Lower lobe of right lung (tissue), 2 donors: ENCODE data around the gene NDRG2. TPM values are rescaled to one million over a fixed set of nuclear protein-coding genes. Genes with fewer than 3 reads are reported as not detected.

Source experiments
- ATAC-seq, 2 donors: fragments of 200-7000 bp; cut with Tn5 transposase; one replicate each; pipeline ENCODE4 v1.9.1; 2020 to 2022; ENCODE audit warnings: mild to moderate bottlenecking in 2 of 2, moderate library complexity in 2 of 2
- DNase-seq: peaks from one replicate; pipeline ENCODE4 v3.0.0-alpha.2; 2020
- H3K27ac ChIP-seq: fragments of 200-600 bp; one replicate; pipeline ENCODE4 v1.8.0; 2022
- H3K27me3 ChIP-seq: fragments of 200-600 bp; one replicate; pipeline ENCODE4 v1.8.0; 2022; ENCODE audit warnings: low read depth
- H3K36me3 ChIP-seq: fragments of 200-600 bp; one replicate; pipeline ENCODE4 v1.8.0; 2022; ENCODE audit warnings: mild to moderate bottlenecking
- H3K4me1 ChIP-seq: fragments of 200-600 bp; one replicate; pipeline ENCODE4 v1.8.0; 2022
- H3K4me3 ChIP-seq: fragments of 200-600 bp; one replicate; pipeline ENCODE4 v1.8.0; 2022; ENCODE audit warnings: mild to moderate bottlenecking
- H3K9me3 ChIP-seq: fragments of 200-600 bp; one replicate; pipeline ENCODE4 v1.8.0; 2022
- intact Hi-C: fragments of 100-400 bp; cut with DNase I; formaldehyde crosslinking; loops from one replicate; pipeline ENCODE4 v1.11.0; 2022
- total RNA-seq: library from RNA; stranded (reverse); fragmentation: NEBNext Ultra II Directional; extraction: Animal tissue kit (Norgen Biotek cat#: 25700); gene quantifications from one replicate; pipeline ENCODE4 v1.2.1, GENCODE V29; 2021
- TF ChIP-seq, protein P1 (sequence below): fragments of 200-600 bp; IDR thresholded peaks from one replicate; pipeline ENCODE4 v1.8.0; 2022; ENCODE audit warnings: antibody characterized with exemption, mild to moderate bottlenecking
- donor health status: DM: no; HTN: yes; CAD: no; lungs with severe emphysema.

Gene NDRG2
- total RNA-seq, 1 donor from 2014 or later = 92.7 TPM

DNA sequence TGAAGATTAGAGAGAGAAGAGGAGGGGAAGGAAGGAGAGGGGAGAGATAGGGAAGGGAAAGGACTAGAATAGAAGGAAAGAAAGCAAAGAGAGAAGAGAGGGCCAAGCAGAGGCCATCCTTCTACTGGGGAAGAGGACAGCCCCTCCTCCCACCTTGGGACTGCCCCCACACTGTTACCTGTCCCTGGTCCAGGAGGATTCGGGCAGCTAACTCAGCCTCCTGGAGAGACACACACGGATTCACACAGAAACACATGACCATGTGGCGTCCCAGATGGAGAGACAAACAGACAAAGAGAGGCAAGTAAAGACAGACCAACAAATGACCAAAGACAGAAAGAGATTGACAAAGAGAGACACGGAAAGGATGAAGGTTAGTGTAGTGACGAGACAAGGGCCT lies 2.2 kb downstream of the NDRG2 start:
- ATAC-seq = no peak
- Histone ChIP-seq H3K4me3 (peak overlapping the region; percentile 90), H3K27ac (peak overlapping the region; percentile 4), H3K27me3 (no peaks in the 10 kb centered on the region), H3K4me1 (peaks cover 20% of the 10 kb centered on the region), H3K9me3 (no peaks in the 10 kb centered on the region), H3K36me3 (peaks cover 46% of the 10 kb centered on the region)
- intact Hi-C loops = loop anchor here (5.0 kb wide), 1 partner anchor 75 kb away; the partner anchor contains the start of gene ZNF219
- DNase-seq = no peak
- TF ChIP-seq, protein P1, sequence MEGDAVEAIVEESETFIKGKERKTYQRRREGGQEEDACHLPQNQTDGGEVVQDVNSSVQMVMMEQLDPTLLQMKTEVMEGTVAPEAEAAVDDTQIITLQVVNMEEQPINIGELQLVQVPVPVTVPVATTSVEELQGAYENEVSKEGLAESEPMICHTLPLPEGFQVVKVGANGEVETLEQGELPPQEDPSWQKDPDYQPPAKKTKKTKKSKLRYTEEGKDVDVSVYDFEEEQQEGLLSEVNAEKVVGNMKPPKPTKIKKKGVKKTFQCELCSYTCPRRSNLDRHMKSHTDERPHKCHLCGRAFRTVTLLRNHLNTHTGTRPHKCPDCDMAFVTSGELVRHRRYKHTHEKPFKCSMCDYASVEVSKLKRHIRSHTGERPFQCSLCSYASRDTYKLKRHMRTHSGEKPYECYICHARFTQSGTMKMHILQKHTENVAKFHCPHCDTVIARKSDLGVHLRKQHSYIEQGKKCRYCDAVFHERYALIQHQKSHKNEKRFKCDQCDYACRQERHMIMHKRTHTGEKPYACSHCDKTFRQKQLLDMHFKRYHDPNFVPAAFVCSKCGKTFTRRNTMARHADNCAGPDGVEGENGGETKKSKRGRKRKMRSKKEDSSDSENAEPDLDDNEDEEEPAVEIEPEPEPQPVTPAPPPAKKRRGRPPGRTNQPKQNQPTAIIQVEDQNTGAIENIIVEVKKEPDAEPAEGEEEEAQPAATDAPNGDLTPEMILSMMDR = no peak

DNA sequence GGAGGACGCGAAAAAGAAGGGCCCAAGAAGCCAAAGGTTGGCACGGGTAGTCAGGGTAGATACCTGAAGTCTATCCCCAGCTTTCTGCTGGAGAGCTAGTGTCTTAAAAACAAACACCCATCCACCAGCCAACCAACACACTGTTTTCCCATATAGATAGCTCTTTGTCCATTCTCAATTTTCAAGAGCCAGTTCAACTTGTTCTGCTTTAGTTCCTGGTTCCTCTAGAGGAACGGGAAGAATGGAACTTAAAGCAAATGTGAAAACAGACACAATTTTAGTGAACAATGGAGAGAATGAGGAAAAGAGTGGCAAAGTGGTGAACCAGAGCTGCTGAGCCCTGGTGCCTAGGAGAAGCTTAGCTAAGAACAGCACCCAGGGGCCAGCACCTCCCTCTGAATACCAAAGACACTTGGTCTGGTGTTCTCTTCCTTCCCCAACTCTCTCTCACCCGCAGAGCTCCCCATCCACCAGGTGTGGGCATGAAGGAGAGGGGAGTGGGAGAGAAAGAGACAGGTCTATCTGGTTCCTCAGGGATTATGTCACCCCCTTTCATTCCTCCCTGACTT lies 3.8 kb downstream of the NDRG2 start:
- H3K4me1 ChIP-seq = peaks cover 22% of the 10 kb centered on the region
- DNase-seq (no peak), ATAC-seq (no peak)
- intact Hi-C loops = loop anchor here (5.0 kb wide), 1 partner anchor 76 kb away; the partner anchor contains the start of gene ZNF219
- H3K9me3 ChIP-seq = no peaks in the 10 kb centered on the region
- no peak overlapping the region for H3K27ac ChIP-seq
- no peaks in the 10 kb centered on the region for H3K27me3 ChIP-seq
- TF ChIP-seq, protein P1 = no peak
- peaks cover 55% of the 10 kb centered on the region for H3K36me3 ChIP-seq
- H3K4me3 ChIP-seq = no peak overlapping the region

DNA sequence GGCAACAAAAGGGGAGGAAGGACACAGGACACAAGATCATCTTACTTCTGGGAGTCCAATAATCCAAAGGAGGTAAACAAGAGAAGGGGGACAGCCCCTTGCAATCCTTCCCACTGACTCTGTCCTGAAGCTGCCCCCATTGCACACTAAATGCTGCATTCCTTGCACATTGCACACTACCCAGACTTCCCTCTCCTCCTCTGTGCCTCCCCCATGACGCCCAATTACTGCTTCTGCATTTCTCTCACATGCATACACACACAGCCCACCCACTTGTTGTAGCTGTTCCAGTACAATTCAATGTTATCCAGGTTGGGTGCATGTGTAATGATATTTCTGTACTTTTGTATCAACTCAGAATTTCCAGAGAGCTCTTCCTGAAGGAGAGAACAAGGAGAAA lies 5.5 kb downstream of the NDRG2 start:
- no peaks in the 10 kb centered on the region for H3K27me3 ChIP-seq
- no peak overlapping the region for H3K27ac ChIP-seq
- peaks cover 55% of the 10 kb centered on the region for H3K36me3 ChIP-seq
- no peak overlapping the region for H3K4me3 ChIP-seq
- peaks cover 28% of the 10 kb centered on the region for H3K4me1 ChIP-seq
- TF ChIP-seq, protein P1 = no peak
- no peak for ATAC-seq
- no peaks in the 10 kb centered on the region for H3K9me3 ChIP-seq
- DNase-seq = no peak
- intact Hi-C loops = no loop called here

DNA sequence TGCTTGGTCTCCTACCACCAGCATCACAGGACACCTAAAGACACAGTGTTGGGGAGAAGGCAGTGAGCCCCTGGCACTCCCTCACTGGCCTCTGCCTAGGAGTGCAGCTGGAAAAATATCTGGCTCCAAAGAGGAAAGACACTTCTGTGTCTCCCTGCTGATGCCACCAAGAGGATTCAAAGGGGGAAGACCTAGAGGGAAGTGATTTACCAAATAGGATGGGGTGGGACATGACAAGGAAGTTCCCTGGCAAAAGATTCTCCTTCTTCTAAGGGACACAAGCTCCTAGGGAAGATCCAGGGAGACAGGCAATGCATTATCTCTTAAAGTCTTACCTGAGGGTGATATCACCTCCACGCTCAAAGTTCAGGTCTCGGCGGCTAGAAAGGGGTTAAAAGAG lies 6.1 kb downstream of the NDRG2 start:
- ATAC-seq (no peak), DNase-seq (no peak)
- H3K4me1 ChIP-seq = peaks cover 28% of the 10 kb centered on the region
- no peaks in the 10 kb centered on the region for H3K27me3 ChIP-seq
- H3K27ac ChIP-seq = no peak overlapping the region
- TF ChIP-seq, protein P1 = no peak
- intact Hi-C loops = no loop called here
- H3K4me3 ChIP-seq = no peak overlapping the region
- peaks cover 55% of the 10 kb centered on the region for H3K36me3 ChIP-seq
- no peaks in the 10 kb centered on the region for H3K9me3 ChIP-seq

DNA sequence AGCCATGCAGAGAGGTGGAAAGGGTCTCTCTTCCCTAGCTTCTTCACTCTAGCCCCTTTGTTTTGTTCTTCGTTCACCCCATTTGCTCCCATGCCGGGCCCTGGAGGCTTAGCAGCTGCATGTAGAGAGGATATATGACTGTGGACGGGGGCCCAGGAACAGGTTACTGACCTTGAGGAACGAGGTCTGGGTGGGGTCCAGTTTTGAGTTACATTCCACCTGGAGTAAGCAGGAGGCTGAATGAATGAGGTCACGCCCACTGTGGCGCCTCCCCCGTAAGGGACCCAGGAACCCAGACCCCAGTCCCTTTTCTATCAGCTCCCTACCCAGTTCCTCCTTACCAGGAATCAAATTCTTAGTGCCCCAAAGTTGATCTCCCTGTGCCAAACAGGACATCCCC lies 6.6 kb downstream of the NDRG2 start:
- Histone ChIP-seq H3K4me1 (peaks cover 28% of the 10 kb centered on the region), H3K36me3 (peaks cover 55% of the 10 kb centered on the region), H3K27ac (no peak overlapping the region), H3K27me3 (no peaks in the 10 kb centered on the region), H3K4me3 (no peak overlapping the region), H3K9me3 (no peaks in the 10 kb centered on the region)
- ATAC-seq = no peak
- TF ChIP-seq, protein P1 = no peak
- no peak for DNase-seq
- intact Hi-C loops = no loop called here
